DOHH2 (cell line): ENCODE data around the gene NPFFR1.

Experiments used
- H3F3A ChIP-seq: fragments of 200-600 bp; sonication (generic), shearing (Covaris generic); 2 replicates; pipeline ENCODE4 v1.6.0; 2016; ENCODE audit warnings: antibody characterized with exemption, mild to moderate bottlenecking; ENCODE audit not compliant: control insufficient read depth, insufficient read depth
- H3K27ac ChIP-seq: fragments of 200-600 bp; sonication (generic); 2 replicates; pipeline ENCODE4 v1.5.1; 2014; ENCODE audit warnings: low read depth, mild to moderate bottlenecking, low read length, moderate library complexity
- H3K27me3 ChIP-seq: fragments of 200-600 bp; sonication (generic); 2 replicates; pipeline ENCODE4 v1.6.1; 2014; ENCODE audit warnings: mild to moderate bottlenecking, low read length, mixed read lengths; ENCODE audit not compliant: control insufficient read depth
- H3K36me3 ChIP-seq: fragments of 200-600 bp; sonication (generic); 2 replicates; pipeline ENCODE4 v1.6.1; 2014; ENCODE audit warnings: mild to moderate bottlenecking, low read length, moderate library complexity, mixed read lengths; ENCODE audit not compliant: control insufficient read depth
- H3K4me1 ChIP-seq: fragments of 200-600 bp; sonication (generic); 2 replicates; pipeline ENCODE4 v1.6.1; 2014; ENCODE audit warnings: mild to moderate bottlenecking, low read length, mixed read lengths; ENCODE audit not compliant: control insufficient read depth
- H3K4me2 ChIP-seq: fragments of 200-600 bp; sonication (generic); 2 replicates; pipeline ENCODE4 v1.6.0; 2014; ENCODE audit warnings: mild to moderate bottlenecking, low read length, moderate library complexity
- H3K4me3 ChIP-seq: fragments of 200-600 bp; sonication (generic); 2 replicates; pipeline ENCODE4 v1.5.1; 2014; ENCODE audit warnings: mild to moderate bottlenecking, low read length, mixed read lengths
- H3K79me2 ChIP-seq: fragments of 200-600 bp; sonication (generic); 2 replicates; pipeline ENCODE4 v1.6.1; 2014; ENCODE audit warnings: mild to moderate bottlenecking, low read length, mixed read lengths; ENCODE audit not compliant: control insufficient read depth
- H3K9me2 ChIP-seq: fragments of 200-600 bp; sonication (generic); replicated peaks from 2 replicates; pipeline ENCODE4 v1.6.1; 2014; ENCODE audit warnings: mild to moderate bottlenecking, low read length, mixed read lengths; ENCODE audit not compliant: control insufficient read depth
- H3K9me3 ChIP-seq: fragments of 200-600 bp; sonication (generic); 2 replicates; pipeline ENCODE4 v1.6.1; 2014; ENCODE audit warnings: antibody characterized with exemption, low read length, mixed read lengths; ENCODE audit not compliant: control insufficient read depth, insufficient read depth
- H4K20me1 ChIP-seq: fragments of 200-600 bp; sonication (generic); 2 replicates; pipeline ENCODE4 v1.6.0; 2014; ENCODE audit warnings: low read depth, mild to moderate bottlenecking, antibody characterized with exemption, low read length, moderate library complexity; ENCODE audit not compliant: control insufficient read depth, insufficient read depth
- CTCF ChIP-seq: fragments of 200-600 bp; sonication (generic); IDR thresholded peaks from one replicate; pipeline ENCODE4 v1.5.1; 2014; ENCODE audit warnings: antibody characterized with exemption, mild to moderate bottlenecking, low read depth, low read length; ENCODE audit not compliant: poor library complexity, severe bottlenecking
- EZH2phosphoT487 ChIP-seq: fragments of 200-600 bp; sonication (generic); IDR thresholded peaks from 2 replicates; pipeline ENCODE4 v1.6.1; 2017; ENCODE audit warnings: borderline replicate concordance, mild to moderate bottlenecking, antibody characterized with exemption, low read length, moderate library complexity, mixed read lengths

Gene NPFFR1

GRCh38 chr10:70280099-70280498, 3.7 kb downstream of the NPFFR1 start:
- Histone ChIP-seq H3K4me3 (no peak overlapping the region), H3K9me3 (peaks cover 5% of the 10 kb centered on the region; the same call in 1 of the 2 replicates), H3F3A (no peaks in the 10 kb centered on the region), H3K9me2 (no peaks in the 10 kb centered on the region), H4K20me1 (no peaks in the 10 kb centered on the region), H3K27me3 (peaks cover 36% of the 10 kb centered on the region), H3K36me3 (no peaks in the 10 kb centered on the region), H3K27ac (no peak overlapping the region), H3K4me2 (no peak overlapping the region), H3K4me1 (no peaks in the 10 kb centered on the region), H3K79me2 (no peaks in the 10 kb centered on the region)
- TF ChIP-seq EZH2phosphoT487 (no peak), CTCF (no peak)

GRCh38 chr10:70277396-70278030, 6.3 kb downstream of the NPFFR1 start:
- Histone ChIP-seq H3K36me3 (no peaks in the 10 kb centered on the region), H3K9me2 (no peaks in the 10 kb centered on the region), H3K4me3 (no peak overlapping the region), H3F3A (no peaks in the 10 kb centered on the region), H3K4me2 (no peak overlapping the region), H3K27ac (no peak overlapping the region), H3K4me1 (peaks cover 11% of the 10 kb centered on the region), H4K20me1 (no peaks in the 10 kb centered on the region), H3K79me2 (no peaks in the 10 kb centered on the region), H3K27me3 (peaks cover 13% of the 10 kb centered on the region), H3K9me3 (peaks cover 5% of the 10 kb centered on the region; the same call in 1 of the 2 replicates)
- TF ChIP-seq CTCF (no peak), EZH2phosphoT487 (no peak)

- H3K4me2 ChIP-seq, result no peak overlapping the region
- H4K20me1 ChIP-seq, result no peaks in the 10 kb centered on the region
- no peaks in the 10 kb centered on the region for H3K36me3 ChIP-seq
- H3K4me1 ChIP-seq, result peaks cover 16% of the 10 kb centered on the region
- no peaks in the 10 kb centered on the region for H3F3A ChIP-seq
- H3K9me3 ChIP-seq, result peaks cover 5% of the 10 kb centered on the region; the same call in 1 of the 2 replicates
- no peak overlapping the region for H3K4me3 ChIP-seq
- no peaks in the 10 kb centered on the region for H3K79me2 ChIP-seq
- H3K27me3 ChIP-seq, result no peaks in the 10 kb centered on the region
- H3K27ac ChIP-seq, result no peak overlapping the region
- no peaks in the 10 kb centered on the region for H3K9me2 ChIP-seq
- TF ChIP-seq CTCF (no peak), EZH2phosphoT487 (no peak)
Measured at GRCh38 chr10:70274643-70275042, 9.2 kb downstream of the NPFFR1 start.
